ENCODE data around the gene MYOM3.
"Not testable (repeated sequence)": the region's sequence is repeated elsewhere in the genome, so short reads cannot be mapped to it uniquely, and the experiment has no call there.

MYOM3 gene

GRCh38 chr1:24069817-24070216, 42.1 kb downstream of the MYOM3 start:
- DNase-seq = no peak

DNA sequence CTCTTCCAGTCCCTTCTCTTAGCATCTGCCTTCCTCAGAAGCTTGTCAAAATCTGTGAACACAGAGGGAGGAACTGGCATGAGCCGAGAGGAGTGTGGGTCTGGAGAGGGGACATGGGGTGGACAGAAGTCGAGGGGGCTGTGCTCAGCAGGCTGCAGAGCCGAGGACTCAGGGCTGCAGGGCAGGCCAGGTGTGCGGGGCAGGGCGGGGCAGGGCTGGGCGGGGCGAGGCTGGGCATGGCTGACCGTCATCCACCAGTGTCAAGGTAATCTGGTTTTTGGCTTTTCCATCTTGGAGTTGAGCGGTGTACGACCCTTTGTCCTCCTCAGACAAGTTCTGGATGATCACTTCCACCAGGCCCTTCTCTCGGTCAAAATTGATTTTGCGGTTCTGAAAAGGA, 44.0 kb downstream of the MYOM3 start:
- no peak for DNase-seq

DNA sequence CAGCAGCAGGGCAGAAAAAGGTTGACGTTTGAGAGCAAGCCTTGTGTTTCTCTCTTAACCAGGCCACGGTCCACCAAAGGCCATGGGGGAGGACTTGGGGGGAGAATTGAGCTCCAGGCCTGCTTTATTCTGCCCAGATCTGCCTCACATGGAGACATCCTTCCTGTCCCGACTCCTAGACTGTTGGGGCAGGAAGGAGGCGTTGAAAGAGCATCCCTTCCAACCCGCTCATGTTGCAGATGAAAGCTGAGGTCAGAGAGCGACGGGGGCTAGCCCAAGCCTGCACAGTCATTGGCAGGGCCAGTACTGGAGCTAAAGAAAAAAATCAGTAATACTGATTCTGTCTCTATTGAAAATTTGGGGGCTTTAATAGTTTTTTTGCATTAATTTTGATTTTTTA, 46.6 kb downstream of the MYOM3 start:
- no peak for DNase-seq

DNA sequence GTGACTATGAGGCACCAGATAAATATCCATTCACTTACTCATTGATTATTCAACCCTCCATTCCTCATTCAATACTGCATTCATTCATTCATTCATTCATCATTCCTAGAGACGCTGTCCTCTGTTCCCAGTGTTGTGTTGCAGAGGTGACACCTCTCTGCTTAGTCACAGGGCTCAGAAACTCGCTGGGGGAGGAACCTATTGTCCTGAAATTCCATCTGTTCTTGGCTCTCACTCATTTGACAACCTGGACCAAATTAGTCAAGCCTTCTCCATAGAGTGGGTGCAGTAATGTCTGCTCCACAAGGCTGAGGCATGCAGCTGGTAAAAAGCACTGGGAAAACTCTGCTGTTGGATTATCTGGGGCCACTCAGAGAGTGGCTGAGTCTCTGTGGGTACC, 49.7 kb downstream of the MYOM3 start:
- DNase-seq = no peak

- no peak for DNase-seq
These were observed 51.5 kb downstream of the MYOM3 start for GRCh38 chr1:24060482-24060881.

DNA sequence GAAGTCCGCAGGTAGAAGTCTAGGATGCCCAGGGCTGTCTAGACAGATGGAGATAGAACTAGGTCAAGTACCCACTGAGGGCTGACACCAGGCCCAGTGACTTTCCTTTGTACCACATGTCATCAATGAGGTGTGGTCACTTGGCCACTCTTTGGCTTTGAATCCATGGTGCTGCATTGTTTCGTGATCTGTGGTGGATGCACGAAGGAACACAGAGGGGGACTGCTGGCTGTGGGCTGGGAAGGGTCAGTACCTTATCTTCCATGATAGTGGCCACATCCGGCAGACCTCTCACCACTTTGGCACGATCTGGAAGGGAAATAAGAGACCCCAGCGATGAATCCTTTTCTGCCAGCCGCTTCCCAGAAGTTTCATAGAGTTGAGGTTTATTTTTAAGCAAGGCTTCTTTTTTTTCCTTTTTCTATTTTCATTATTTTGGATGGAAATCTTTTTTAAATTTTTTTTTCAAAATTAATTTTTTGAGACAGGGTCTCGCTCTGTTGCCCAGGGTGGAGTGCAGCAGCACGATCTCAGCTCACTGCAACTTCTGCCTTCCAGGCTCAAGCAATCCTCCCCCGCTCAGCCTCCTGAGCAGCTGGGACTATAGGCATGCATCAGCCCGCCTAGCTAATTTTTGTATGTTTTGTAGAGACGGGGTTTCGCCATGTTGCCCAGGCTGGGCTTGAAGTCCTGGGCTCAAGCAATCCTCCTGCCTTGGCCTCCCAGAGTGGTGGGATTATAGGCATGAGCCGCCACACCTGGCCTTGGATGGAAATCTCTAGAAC, 53.1 kb downstream of the MYOM3 start:
- DNase-seq = no peak

GRCh38 chr1:24057171-24057570, 54.8 kb downstream of the MYOM3 start:
- no peak for DNase-seq

DNA sequence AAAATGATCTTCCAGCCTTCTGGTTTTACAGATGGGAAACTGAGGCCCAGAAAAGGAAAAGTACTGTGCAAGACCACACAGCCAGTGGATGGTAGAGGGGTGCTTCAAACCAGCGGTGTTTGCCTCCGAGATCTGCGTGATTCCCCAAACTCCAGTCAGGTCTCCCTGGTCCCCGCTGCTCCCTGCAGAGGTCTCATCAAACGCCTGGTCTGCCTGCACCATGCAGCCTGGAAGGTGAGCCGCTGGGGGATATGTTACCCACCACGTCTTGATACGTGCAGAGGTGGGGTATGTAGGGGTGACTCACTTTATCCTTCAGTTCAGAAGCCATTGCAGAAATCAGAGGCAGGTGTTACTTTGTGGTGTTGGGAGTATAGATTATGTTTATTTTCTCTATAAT, 56.3 kb downstream of the MYOM3 start:
- DNase-seq = no peak

- no peak for DNase-seq
These were observed 59.7 kb downstream of the MYOM3 start for GRCh38 chr1:24052220-24052619.

GRCh38 chr1:24051206-24051945, 60.6 kb downstream of the MYOM3 start:
- DNase-seq = no peak

- DNase-seq = no peak
These were observed 62.2 kb downstream of the MYOM3 start for GRCh38 chr1:24049733-24050132.

- DNase-seq = not testable (repeated sequence)
These were observed 63.0 kb downstream of the MYOM3 start for GRCh38 chr1:24048894-24049293.

- DNase-seq = no peak
These were observed 63.6 kb downstream of the MYOM3 start for GRCh38 chr1:24048205-24048869.

DNA sequence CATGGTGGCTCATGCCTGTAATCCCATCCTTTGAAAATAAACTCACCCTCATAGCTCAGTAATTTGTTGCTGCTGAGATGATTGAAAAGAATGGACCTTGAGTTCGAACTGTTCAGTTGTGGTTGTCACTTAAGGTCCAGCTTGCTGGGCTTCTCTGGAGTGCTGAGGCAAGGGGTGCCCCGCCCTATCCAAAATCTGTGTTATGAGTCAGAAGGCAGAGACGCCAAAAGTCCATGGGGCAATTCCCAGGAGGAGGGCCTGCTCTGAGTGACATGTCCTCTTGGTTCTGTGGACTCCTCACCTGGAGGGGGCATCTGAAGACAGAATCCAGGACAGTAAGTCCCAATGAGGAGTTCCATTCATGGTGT, 64.8 kb downstream of the MYOM3 start:
- DNase-seq = no peak

GRCh38 chr1:24045771-24046170, 66.2 kb downstream of the MYOM3 start:
- no peak for DNase-seq

GRCh38 chr1:24044672-24045071, 67.3 kb downstream of the MYOM3 start:
- not testable (repeated sequence) for DNase-seq

GRCh38 chr1:24043345-24044032, 68.4 kb downstream of the MYOM3 start:
- DNase-seq = peak; percentile 97

- no peak for DNase-seq
These were observed 69.6 kb downstream of the MYOM3 start for GRCh38 chr1:24042315-24042714.

DNA sequence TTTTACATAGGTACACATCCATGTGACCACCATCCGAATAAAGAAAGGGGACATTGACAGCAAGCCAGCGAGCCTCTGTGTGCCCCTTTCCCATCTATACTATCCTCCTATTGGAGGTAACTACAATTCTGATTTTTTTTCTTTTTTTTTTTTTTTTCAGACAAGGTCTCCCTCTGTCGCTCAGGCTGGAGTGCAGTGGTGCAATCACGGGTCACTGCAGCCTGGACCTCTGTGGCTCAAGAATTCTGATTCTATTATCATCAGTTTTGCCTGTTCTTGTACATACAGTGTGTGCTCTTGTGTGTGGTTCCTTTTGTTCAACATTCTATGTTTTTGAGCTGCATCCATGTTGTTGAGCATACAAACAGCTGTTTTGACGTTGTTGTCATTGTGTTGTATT, 75.8 kb downstream of the MYOM3 start:
- no peak for DNase-seq

DNA sequence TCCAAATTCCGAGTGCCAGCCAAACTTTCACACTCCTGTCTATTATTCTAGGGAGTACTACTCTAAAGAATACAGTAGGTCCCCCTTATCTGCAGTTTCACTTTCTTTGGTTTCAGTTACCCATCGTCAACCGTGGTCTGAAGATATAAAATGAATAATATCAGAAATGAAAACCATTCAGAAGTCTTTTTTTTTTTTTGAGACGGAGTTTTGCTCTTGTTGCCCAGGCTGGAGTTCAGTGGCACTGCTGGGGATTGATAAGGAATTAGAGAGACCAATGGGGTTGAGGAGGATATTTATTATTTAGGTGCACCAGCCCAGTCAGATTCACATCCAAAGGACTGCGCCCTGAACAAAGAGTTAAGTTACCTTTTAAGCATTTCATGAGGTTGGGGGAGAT, 79.0 kb downstream of the MYOM3 start:
- no peak for DNase-seq

- DNase-seq = not testable (repeated sequence)
These were observed 80.9 kb downstream of the MYOM3 start for GRCh38 chr1:24030976-24031516.

GRCh38 chr1:24027838-24028468, 84.0 kb downstream of the MYOM3 start:
- no peak for DNase-seq
